ENCODE data around the gene LCN2.

- TF ChIP-seq CTCF (conservative IDR thresholded peaks at IDR 0.05) (no peak), EZH2 (IDR thresholded peaks at IDR 0.05; ENCODE audit: low read depth) (no peak)
These were observed 42.2 kb upstream of the LCN2 start for GRCh38 chr9:128106940-128107467.

All from PC-9 (cell line).